ENCODE measurements around the gene ZC3H4. TPM values are rescaled to one million over a fixed set of nuclear protein-coding genes. Genes with fewer than 3 reads are reported as not detected.

The ZC3H4 gene
- 43.5 to 54.2 TPM (median 46.2 TPM) in 3 replicates for total RNA-seq
- long read RNA-seq, partial matches to known transcripts: 4 of 10 reads
- long read RNA-seq, other reads (novel, unspliced or antisense): 6 of 10 reads

- Mint-ChIP-seq H3K27ac (ENCODE audit: unreplicated experiment) (peak within 1 kb of the TSS; percentile 100), H3K27me3 (ENCODE audit: low read depth) (no peaks in the 10 kb centered on the region), H3K9me3 (ENCODE audit: low read depth) (no peaks in the 10 kb centered on the region), H3K4me3 (ENCODE audit: unreplicated experiment) (peak within 1 kb of the TSS; percentile 96), H3K36me3 (ENCODE audit: low read depth) (peaks cover 13% of the 10 kb centered on the region), H3K4me1 (ENCODE audit: low read depth) (peaks cover 33% of the 10 kb centered on the region)
- peak; percentile 100 for DNase-seq (ENCODE audit: low spot score)
- TF ChIP-seq CTCF (IDR thresholded peaks at IDR 0.05): no peak
Observed at GRCh38 chr19:47112997-47113849, at the start of gene ZC3H4. Gene ZC3H4, minus strand, starts transcription at chr19:47113776. Its CDS starts 1,192 bp downstream, at chr19:47112584.

GRCh38 chr19:47161876-47162489 is 48.4 kb upstream of the ZC3H4 start:
- Mint-ChIP-seq H3K4me1 (ENCODE audit: low read depth) (peaks cover 29% of the 10 kb centered on the region), H3K4me3 (ENCODE audit: unreplicated experiment) (no peak overlapping the region), H3K9me3 (ENCODE audit: low read depth) (no peaks in the 10 kb centered on the region), H3K36me3 (ENCODE audit: low read depth) (peaks cover 4% of the 10 kb centered on the region), H3K27me3 (ENCODE audit: low read depth) (no peaks in the 10 kb centered on the region), H3K27ac (ENCODE audit: unreplicated experiment) (peak overlapping the region; percentile 45)
- no peak for TF ChIP-seq CTCF (IDR thresholded peaks at IDR 0.05)
- DNase-seq (ENCODE audit: low spot score): no peak

GRCh38 chr19:47158879-47159503 is 45.4 kb upstream of the ZC3H4 start:
- peak overlapping the region; percentile 88 for H3K27ac Mint-ChIP-seq (ENCODE audit: unreplicated experiment)
- peaks cover 14% of the 10 kb centered on the region for H3K36me3 Mint-ChIP-seq (ENCODE audit: low read depth)
- H3K4me3 Mint-ChIP-seq (ENCODE audit: unreplicated experiment): peak overlapping the region; percentile 16
- TF ChIP-seq CTCF (IDR thresholded peaks at IDR 0.05): no peak
- DNase-seq (ENCODE audit: low spot score): no peak
- peaks cover 37% of the 10 kb centered on the region for H3K4me1 Mint-ChIP-seq (ENCODE audit: low read depth)
- no peaks in the 10 kb centered on the region for H3K9me3 Mint-ChIP-seq (ENCODE audit: low read depth)
- no peaks in the 10 kb centered on the region for H3K27me3 Mint-ChIP-seq (ENCODE audit: low read depth)

- Mint-ChIP-seq H3K9me3 (ENCODE audit: low read depth) (no peaks in the 10 kb centered on the region), H3K4me3 (ENCODE audit: unreplicated experiment) (peak overlapping the region; percentile 16), H3K4me1 (ENCODE audit: low read depth) (peaks cover 37% of the 10 kb centered on the region), H3K27ac (ENCODE audit: unreplicated experiment) (peak overlapping the region; percentile 88), H3K36me3 (ENCODE audit: low read depth) (peaks cover 14% of the 10 kb centered on the region), H3K27me3 (ENCODE audit: low read depth) (no peaks in the 10 kb centered on the region)
- DNase-seq (ENCODE audit: low spot score): no peak
- TF ChIP-seq CTCF (IDR thresholded peaks at IDR 0.05): no peak
Observed at GRCh38 chr19:47158367-47158791, 44.8 kb upstream of the ZC3H4 start.

Data from chondrocyte (in vitro differentiated cells).